Heart left ventricle (tissue), 13 donors: ENCODE measurements around the gene KRTAP2-2.

Source experiments
- CTCF ChIP-seq, 12 donors: fragments of 200-600 bp; sonication (generic) in 4 of 12; IDR thresholded peaks; one replicate each; pipeline versions ENCODE4 v1.5.0 to v1.8.0; 2018 to 2022; ENCODE audit warnings: antibody characterized with exemption in 12 of 12, mild to moderate bottlenecking in 5 of 12
- POLR2A ChIP-seq, 2 donors: fragments of 450-650 bp; IDR thresholded peaks; one replicate each; pipeline ENCODE4 v1.6.1; 2017; ENCODE audit warnings: antibody characterized with exemption in 2 of 2, mild to moderate bottlenecking in 2 of 2, moderate library complexity in 2 of 2
- donor health status: ischemic (EF 13 %, LVEDD 7.1; RV severe dilation, severe dysfunction).
- donor health status: DM: no; HTN: yes; CAD: no.
- donor health status: DM: no; HTN: no; CAD: no.
- donor health status: ischemic (EF 25% LVEDD 6.9; RV normal size, moderate dysfunction).
- donor health status: ischemic (EF 25% LVEDD 5.7; RV mildly dilated, moderate dysfunction).
- donor health status: ischemic (EF 35%, LVEDD 5.7; RV mildly dilated, moderate dysfunction).
- donor health status: nonischemic (EF 11% LVEDD 7.7; RV severe dilation, severe dysfunction).
- donor health status: DM: yes; HTN: yes; CAD: no.
- donor health status: PGD.
- donor health status: ischemic (EF 29% LVEDD 5.4; RV normal size, mild dysfunction).
- donor health status: nonischemic (EF 23%, LVEDD 6.1; RV moderate dilation, normal function).

GRCh38 chr17:41024697-41025096, 30.3 kb downstream of the KRTAP2-2 start:
- TF ChIP-seq CTCF (IDR thresholded peaks at IDR 0.05), result no peak
- TF ChIP-seq POLR2A (IDR thresholded peaks at IDR 0.05), result no peak
